GM12878 (cell line): ENCODE data around the gene MAST4.

Experiments
- JUND ChIP-seq: IDR thresholded peaks from 2 replicates; pipeline ENCODE4 v1.6.1; 2012; ENCODE audit warnings: low read depth, mild to moderate bottlenecking, low read length, improper control_type of control experiment, moderate library complexity
- MXI1 ChIP-seq: fragments of 150-350 bp; IDR thresholded peaks from 2 replicates; pipeline ENCODE4 v1.6.1; 2011; ENCODE audit warnings: low read depth, mild to moderate bottlenecking, inconsistent platforms, low read length, improper control_type of control experiment
- POLR2A ChIP-seq: IDR thresholded peaks from 2 replicates; pipeline ENCODE4 v1.6.1; 2011; ENCODE audit warnings: low read depth, mild to moderate bottlenecking, low read length
- SMC3 ChIP-seq: IDR thresholded peaks from 2 replicates; pipeline ENCODE4 v1.6.1; 2011; ENCODE audit warnings: low read length, improper control_type of control experiment, borderline replicate concordance
- TF ChIP-seq, protein P1 (sequence below): IDR thresholded peaks from 2 replicates; pipeline ENCODE4 v1.6.1; 2012; ENCODE audit warnings: mild to moderate bottlenecking, low read depth, low read length
- TF ChIP-seq, protein P2 (sequence below), 3 experiments: IDR thresholded peaks in 2 of 3; conservative IDR thresholded peaks in 1 of 3; 2 replicates each; pipeline ENCODE4 v1.5.1; 2011; ENCODE audit warnings: low read depth in 3 of 3, low read length in 3 of 3, mild to moderate bottlenecking in 3 of 3, control low read depth in 2 of 3, moderate library complexity in 2 of 3, inconsistent platforms in 1 of 3, mixed read lengths in 1 of 3; ENCODE audit not compliant: control insufficient read depth in 2 of 3, insufficient read depth in 1 of 3; ENCODE audit errors: extremely low read depth in 1 of 3

DNA sequence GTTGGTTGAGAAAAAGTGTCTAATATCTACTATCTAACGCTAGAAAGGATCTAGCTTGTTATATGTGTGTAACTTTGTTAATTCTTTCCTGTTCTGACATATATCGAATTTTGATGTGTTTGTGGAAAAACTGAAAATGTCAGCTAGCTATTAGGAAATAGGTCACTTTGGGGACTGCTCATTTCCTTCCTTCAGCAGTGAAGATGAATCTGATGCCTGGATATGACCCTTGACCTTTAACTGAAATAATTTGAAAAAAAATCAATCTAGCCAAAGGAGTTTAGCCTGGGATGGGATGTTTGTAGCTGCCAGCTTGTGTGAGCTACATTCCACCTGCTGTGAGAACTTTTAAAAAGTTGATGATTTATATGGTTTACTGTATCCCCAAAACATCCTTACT, 533.6 kb downstream of the MAST4 start:
- TF ChIP-seq POLR2A (no peak), SMC3 (no peak), JUND (no peak), MXI1 (no peak)
- TF ChIP-seq, protein P1, sequence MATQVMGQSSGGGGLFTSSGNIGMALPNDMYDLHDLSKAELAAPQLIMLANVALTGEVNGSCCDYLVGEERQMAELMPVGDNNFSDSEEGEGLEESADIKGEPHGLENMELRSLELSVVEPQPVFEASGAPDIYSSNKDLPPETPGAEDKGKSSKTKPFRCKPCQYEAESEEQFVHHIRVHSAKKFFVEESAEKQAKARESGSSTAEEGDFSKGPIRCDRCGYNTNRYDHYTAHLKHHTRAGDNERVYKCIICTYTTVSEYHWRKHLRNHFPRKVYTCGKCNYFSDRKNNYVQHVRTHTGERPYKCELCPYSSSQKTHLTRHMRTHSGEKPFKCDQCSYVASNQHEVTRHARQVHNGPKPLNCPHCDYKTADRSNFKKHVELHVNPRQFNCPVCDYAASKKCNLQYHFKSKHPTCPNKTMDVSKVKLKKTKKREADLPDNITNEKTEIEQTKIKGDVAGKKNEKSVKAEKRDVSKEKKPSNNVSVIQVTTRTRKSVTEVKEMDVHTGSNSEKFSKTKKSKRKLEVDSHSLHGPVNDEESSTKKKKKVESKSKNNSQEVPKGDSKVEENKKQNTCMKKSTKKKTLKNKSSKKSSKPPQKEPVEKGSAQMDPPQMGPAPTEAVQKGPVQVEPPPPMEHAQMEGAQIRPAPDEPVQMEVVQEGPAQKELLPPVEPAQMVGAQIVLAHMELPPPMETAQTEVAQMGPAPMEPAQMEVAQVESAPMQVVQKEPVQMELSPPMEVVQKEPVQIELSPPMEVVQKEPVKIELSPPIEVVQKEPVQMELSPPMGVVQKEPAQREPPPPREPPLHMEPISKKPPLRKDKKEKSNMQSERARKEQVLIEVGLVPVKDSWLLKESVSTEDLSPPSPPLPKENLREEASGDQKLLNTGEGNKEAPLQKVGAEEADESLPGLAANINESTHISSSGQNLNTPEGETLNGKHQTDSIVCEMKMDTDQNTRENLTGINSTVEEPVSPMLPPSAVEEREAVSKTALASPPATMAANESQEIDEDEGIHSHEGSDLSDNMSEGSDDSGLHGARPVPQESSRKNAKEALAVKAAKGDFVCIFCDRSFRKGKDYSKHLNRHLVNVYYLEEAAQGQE: no peak
- TF ChIP-seq, protein P2, sequence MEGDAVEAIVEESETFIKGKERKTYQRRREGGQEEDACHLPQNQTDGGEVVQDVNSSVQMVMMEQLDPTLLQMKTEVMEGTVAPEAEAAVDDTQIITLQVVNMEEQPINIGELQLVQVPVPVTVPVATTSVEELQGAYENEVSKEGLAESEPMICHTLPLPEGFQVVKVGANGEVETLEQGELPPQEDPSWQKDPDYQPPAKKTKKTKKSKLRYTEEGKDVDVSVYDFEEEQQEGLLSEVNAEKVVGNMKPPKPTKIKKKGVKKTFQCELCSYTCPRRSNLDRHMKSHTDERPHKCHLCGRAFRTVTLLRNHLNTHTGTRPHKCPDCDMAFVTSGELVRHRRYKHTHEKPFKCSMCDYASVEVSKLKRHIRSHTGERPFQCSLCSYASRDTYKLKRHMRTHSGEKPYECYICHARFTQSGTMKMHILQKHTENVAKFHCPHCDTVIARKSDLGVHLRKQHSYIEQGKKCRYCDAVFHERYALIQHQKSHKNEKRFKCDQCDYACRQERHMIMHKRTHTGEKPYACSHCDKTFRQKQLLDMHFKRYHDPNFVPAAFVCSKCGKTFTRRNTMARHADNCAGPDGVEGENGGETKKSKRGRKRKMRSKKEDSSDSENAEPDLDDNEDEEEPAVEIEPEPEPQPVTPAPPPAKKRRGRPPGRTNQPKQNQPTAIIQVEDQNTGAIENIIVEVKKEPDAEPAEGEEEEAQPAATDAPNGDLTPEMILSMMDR (IDR thresholded peaks at IDR 0.05 in 2 of 3, conservative IDR thresholded peaks at IDR 0.05 in 1 of 3; ENCODE audit: control insufficient read depth in 2 of 3, extremely low read depth in 1 of 3, insufficient read depth in 1 of 3, low read depth in 3 of 3, low read length in 3 of 3): no peak
